Small intestine (tissue), 7 donors: ENCODE measurements around the gene VNN1. TPM values are rescaled to one million over a fixed set of nuclear protein-coding genes. Genes with fewer than 3 reads are reported as not detected.
"Not testable (repeated sequence)": the region's sequence is repeated elsewhere in the genome, so short reads cannot be mapped to it uniquely, and the experiment has no call there.

Experiments used
- DNase-seq, 2 donors: peaks; one replicate each; pipeline versions ENCODE4 v3.0.0 to v3.0.0-alpha.2; 2013
- FAIRE-seq: peaks from 2 replicates; lab custom pipeline; 2012; peaks lifted over from hg19 to GRCh38; lab: Jason Lieb, UNC
- H3K27ac ChIP-seq, 3 donors: one replicate each; pipeline ENCODE4 v1.5.1; 2013; ENCODE audit warnings: low read length in 2 of 3, mild to moderate bottlenecking in 2 of 3, control low read depth in 1 of 3, inconsistent platforms in 1 of 3, low read depth in 1 of 3, moderate library complexity in 1 of 3
- H3K27me3 ChIP-seq, 3 donors: one replicate each; pipeline ENCODE4 v1.6.1; 2013; ENCODE audit warnings: low read length in 3 of 3, inconsistent platforms in 1 of 3; ENCODE audit not compliant: control insufficient read depth in 3 of 3, insufficient read depth in 3 of 3
- H3K36me3 ChIP-seq, 3 donors: one replicate each; pipeline ENCODE4 v1.6.1; 2013; ENCODE audit warnings: low read length in 3 of 3, inconsistent platforms in 1 of 3, low read depth in 1 of 3, mild to moderate bottlenecking in 1 of 3, moderate library complexity in 1 of 3; ENCODE audit not compliant: control insufficient read depth in 3 of 3, insufficient read depth in 2 of 3
- H3K4me1 ChIP-seq, 3 donors: one replicate each; pipeline ENCODE4 v1.6.1; 2013; ENCODE audit warnings: low read length in 2 of 3, inconsistent platforms in 1 of 3, low read depth in 1 of 3, mild to moderate bottlenecking in 1 of 3, moderate library complexity in 1 of 3; ENCODE audit not compliant: control insufficient read depth in 3 of 3, insufficient read depth in 2 of 3
- H3K4me3 ChIP-seq, 3 donors: one replicate each; pipeline ENCODE4 v1.5.1; 2013; ENCODE audit warnings: low read length in 3 of 3, control low read depth in 1 of 3, inconsistent platforms in 1 of 3, low read depth in 1 of 3, mild to moderate bottlenecking in 1 of 3, moderate library complexity in 1 of 3
- H3K9me3 ChIP-seq, 2 donors: one replicate each; pipeline ENCODE4 v1.6.1; 2013; ENCODE audit warnings: low read depth in 1 of 2, low read length in 1 of 2; ENCODE audit not compliant: control insufficient read depth in 2 of 2, insufficient read depth in 1 of 2
- whole genome bisulfite sequencing, 3 donors: extraction: QIAGEN DNeasy Blood & Tissue Kit; methylation state at CpG; one replicate each; pipeline ENCODE4 v1.1.7; 2013; 5-methylcytosine and 5-hydroxymethylcytosine counted together
- polyA plus RNA-seq, 4 donors: library from polyadenylated mRNA; stranded (reverse) in 3 of 4; unstranded in 1 of 4; fragments of 200-250 nt in 3 of 4; fragments of 120-200 nt in 1 of 4; gene quantifications; one replicate each; pipeline versions ENCODE4 v1.2.1 to v1.2.3, GENCODE V29; 2013
- donor health status: healthy with polysubstance abuse.
- donor health status: control.
- donor health status: control.
- donor health status: Bipolar disorder and iron deficiency.
- donor health status: healthy.

Gene VNN1
- polyA plus RNA-seq, 4 donors = 3.2 to 268 (median 154) TPM

GRCh38 chr6:132693478-132693877 is 20.4 kb downstream of the VNN1 start:
- no peak overlapping the region for H3K4me3 ChIP-seq
- H3K4me1 ChIP-seq = no peaks in the 10 kb centered on the region
- FAIRE-seq (no peak), DNase-seq (peak in 1 of 2 donors; percentile 70)
- H3K27me3 ChIP-seq = no peaks in the 10 kb centered on the region
- H3K9me3 ChIP-seq = peaks cover 0 to 5% of the 10 kb centered on the region in 2 donors
- WGBS, 3 donors = 41 to 55% (median 46%) methylated on average over 3 of the region's 3 CpGs
- H3K36me3 ChIP-seq = peaks cover 0 to 16% (median 2%) of the 10 kb centered on the region in 3 donors
- peak overlapping the region in 1 of 3 donors; percentile 4 for H3K27ac ChIP-seq

- peaks cover 0 to 16% (median 2%) of the 10 kb centered on the region in 3 donors for H3K36me3 ChIP-seq
- 87 to 89% (median 89%) methylated on average over 4 of the region's 4 CpGs for WGBS, 3 donors
- no peak overlapping the region for H3K27ac ChIP-seq
- no peaks in the 10 kb centered on the region for H3K27me3 ChIP-seq
- peaks cover 0 to 2% of the 10 kb centered on the region in 2 donors for H3K9me3 ChIP-seq
- H3K4me3 ChIP-seq = no peak overlapping the region
- FAIRE-seq (no peak), DNase-seq (no peak)
- H3K4me1 ChIP-seq = peaks cover 0 to 2% (median 0%) of the 10 kb centered on the region in 3 donors
These were observed 23.2 kb downstream of the VNN1 start for GRCh38 chr6:132690678-132691077.

GRCh38 chr6:132687306-132687705 is 26.5 kb downstream of the VNN1 start:
- no peaks in the 10 kb centered on the region for H3K27me3 ChIP-seq
- no peak overlapping the region for H3K27ac ChIP-seq
- FAIRE-seq (no peak), DNase-seq (peak in 1 of 2 donors; percentile 9)
- H3K9me3 ChIP-seq = no peaks in the 10 kb centered on the region
- peaks cover 0 to 2% (median 0%) of the 10 kb centered on the region in 3 donors for H3K4me1 ChIP-seq
- WGBS, 3 donors = 41 to 54% (median 48%) methylated on average over 5 of the region's 5 CpGs
- H3K36me3 ChIP-seq = peaks cover 0 to 20% (median 2%) of the 10 kb centered on the region in 3 donors
- H3K4me3 ChIP-seq = no peak overlapping the region

- Histone ChIP-seq H3K36me3 (peaks cover 0 to 19% (median 0%) of the 10 kb centered on the region in 3 donors), H3K27ac (no peak overlapping the region), H3K9me3 (no peaks in the 10 kb centered on the region), H3K4me3 (no peak overlapping the region), H3K27me3 (no peaks in the 10 kb centered on the region), H3K4me1 (peaks cover 0 to 2% (median 0%) of the 10 kb centered on the region in 3 donors)
- 81 to 98% (median 95%) methylated on average over 3 of the region's 3 CpGs for WGBS, 3 donors
- DNase-seq (no peak), FAIRE-seq (no peak)
These were observed 27.3 kb downstream of the VNN1 start for GRCh38 chr6:132686531-132686930.

GRCh38 chr6:132685009-132685408 is 28.8 kb downstream of the VNN1 start:
- H3K9me3 ChIP-seq = no peaks in the 10 kb centered on the region
- no peak for DNase-seq
- no peaks in the 10 kb centered on the region for H3K27me3 ChIP-seq
- no peak overlapping the region for H3K27ac ChIP-seq
- no peak overlapping the region for H3K4me3 ChIP-seq
- FAIRE-seq = no peak
- peaks cover 0 to 15% (median 0%) of the 10 kb centered on the region in 3 donors for H3K36me3 ChIP-seq
- WGBS, 3 donors = 58 to 79% (median 77%) methylated on average over 3 of the region's 3 CpGs
- H3K4me1 ChIP-seq = peaks cover 0 to 2% (median 0%) of the 10 kb centered on the region in 3 donors

GRCh38 chr6:132684272-132684671 is 29.6 kb downstream of the VNN1 start:
- Histone ChIP-seq H3K36me3 (peaks cover 0 to 15% (median 0%) of the 10 kb centered on the region in 3 donors), H3K27ac (no peak overlapping the region), H3K4me1 (peaks cover 0 to 2% (median 0%) of the 10 kb centered on the region in 3 donors), H3K4me3 (no peak overlapping the region), H3K27me3 (no peaks in the 10 kb centered on the region), H3K9me3 (no peaks in the 10 kb centered on the region)
- DNase-seq (no peak), FAIRE-seq (no peak)
- WGBS, 3 donors = 73 to 82% (median 77%) methylated on average over 6 of the region's 6 CpGs

- FAIRE-seq (no peak), DNase-seq (no peak)
- H3K27me3 ChIP-seq = no peaks in the 10 kb centered on the region
- H3K4me1 ChIP-seq = peaks cover 0 to 2% (median 0%) of the 10 kb centered on the region in 3 donors
- H3K9me3 ChIP-seq = no peaks in the 10 kb centered on the region
- 77 to 89% (median 88%) methylated on average over 6 of the region's 6 CpGs for WGBS, 3 donors
- H3K36me3 ChIP-seq = peaks cover 0 to 15% (median 0%) of the 10 kb centered on the region in 3 donors
- H3K4me3 ChIP-seq = no peak overlapping the region
- no peak overlapping the region for H3K27ac ChIP-seq
These were observed 30.3 kb downstream of the VNN1 start for GRCh38 chr6:132683543-132683942.

- DNase-seq, H3K4me1 ChIP-seq, H3K27ac ChIP-seq, FAIRE-seq, H3K9me3 ChIP-seq, H3K27me3 ChIP-seq, H3K4me3 ChIP-seq: not testable (repeated sequence)
- peaks cover 0 to 11% (median 0%) of the 10 kb centered on the region in 3 donors for H3K36me3 ChIP-seq
These were observed 34.8 kb downstream of the VNN1 start for GRCh38 chr6:132679094-132679493.

GRCh38 chr6:132675749-132676148 is 38.1 kb downstream of the VNN1 start:
- no peak overlapping the region for H3K4me3 ChIP-seq
- no peaks in the 10 kb centered on the region for H3K27me3 ChIP-seq
- FAIRE-seq (no peak), DNase-seq (peak in 1 of 2 donors; percentile 46)
- no peaks in the 10 kb centered on the region for H3K9me3 ChIP-seq
- H3K27ac ChIP-seq = no peak overlapping the region
- no peaks in the 10 kb centered on the region for H3K36me3 ChIP-seq
- H3K4me1 ChIP-seq = peaks cover 2 to 19% (median 12%) of the 10 kb centered on the region in 3 donors
